Endometrial microvascular endothelial cells (primary cell): ENCODE measurements around the gene SHROOM3. TPM values are rescaled to one million over a fixed set of nuclear protein-coding genes. Genes with fewer than 3 reads are reported as not detected.
"Not testable (repeated sequence)": the region's sequence is repeated elsewhere in the genome, so short reads cannot be mapped to it uniquely, and the experiment has no call there.

Source experiments
- in situ Hi-C: cut with HindIII; loops from 2 replicates; pipeline ENCODE4 v1.10.0; 2017; ENCODE audit warnings: low sequenced_read_pairs, low pct_unique_long_range_greater_than_20kb; ENCODE audit errors: inconsistent ontology term
- total RNA-seq: library from RNA; depleted of rRNA; stranded (reverse); fragments of >200 nt; gene quantifications from one replicate; pipeline ENCODE4 v1.2.3, GENCODE V29; 2015; ENCODE audit errors: inconsistent ontology term

The SHROOM3 gene
- total RNA-seq, 1 donor from 2014 or later, result 3.7 TPM

DNA sequence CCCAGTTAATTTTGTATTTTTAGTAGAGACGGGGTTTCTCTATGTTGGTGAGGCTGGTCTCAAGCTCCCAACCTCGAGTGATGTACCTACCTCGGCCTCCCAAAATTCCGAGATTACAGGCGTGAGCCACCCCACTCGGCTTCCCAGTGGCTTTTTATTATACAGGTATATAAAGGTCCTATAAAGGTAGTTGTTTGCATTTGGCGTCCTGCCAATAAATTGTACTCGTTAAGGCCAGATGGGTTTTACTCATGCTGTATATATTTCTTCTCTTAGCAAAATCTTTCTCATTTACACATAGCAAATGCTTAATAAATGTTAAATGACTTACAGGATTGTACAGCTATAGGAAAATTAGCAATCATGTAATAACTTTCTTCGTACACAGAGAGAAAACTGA is 6.9 kb downstream of the SHROOM3 start:
- in situ Hi-C loops, result loop anchor here (25.0 kb wide), 1 partner anchor 720 kb away; the partner anchor contains the start of gene CCNG2

DNA sequence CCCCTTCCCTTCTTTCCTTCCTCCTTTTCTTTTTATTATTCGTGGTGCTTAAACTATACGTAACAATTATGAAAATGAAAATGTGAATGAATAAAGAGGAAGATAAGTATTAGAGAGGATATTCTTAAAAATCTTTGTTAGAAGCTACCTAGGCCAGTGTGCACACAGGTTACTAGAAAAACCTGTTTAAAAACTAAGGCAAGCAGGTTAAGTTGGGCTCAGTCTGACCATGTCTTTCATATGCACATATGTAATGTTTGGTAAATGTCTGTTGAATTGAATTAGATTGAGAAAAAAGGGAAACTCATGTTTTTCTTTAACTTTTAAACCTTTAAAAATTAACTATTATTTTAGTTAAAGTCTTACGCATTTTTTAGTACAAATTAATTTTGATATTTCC is 7.8 kb downstream of the SHROOM3 start:
- in situ Hi-C loops, result loop anchor here (25.0 kb wide), 1 partner anchor 719 kb away; the partner anchor contains the start of gene CCNG2

DNA sequence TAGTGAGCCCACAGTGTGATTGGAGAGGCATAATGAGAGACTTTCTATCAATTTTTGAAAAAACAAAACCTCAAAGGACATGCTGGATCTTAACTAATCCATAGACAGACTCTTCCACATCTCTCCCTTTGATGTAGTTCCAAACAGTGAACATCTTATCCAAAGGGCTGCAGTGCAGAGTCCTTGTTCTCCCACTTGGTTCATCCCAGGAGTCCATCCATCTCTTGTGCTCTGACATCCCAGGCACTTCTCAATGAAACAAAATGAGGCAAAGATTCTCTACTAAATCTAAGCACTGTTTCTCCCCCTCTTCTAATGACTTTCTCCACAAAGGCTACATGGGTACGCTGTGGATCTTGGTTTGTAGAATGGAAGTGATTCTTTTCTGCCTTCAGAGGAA is 8.3 kb downstream of the SHROOM3 start:
- in situ Hi-C loops, result loop anchor here (25.0 kb wide), 1 partner anchor 719 kb away; the partner anchor contains the start of gene CCNG2

DNA sequence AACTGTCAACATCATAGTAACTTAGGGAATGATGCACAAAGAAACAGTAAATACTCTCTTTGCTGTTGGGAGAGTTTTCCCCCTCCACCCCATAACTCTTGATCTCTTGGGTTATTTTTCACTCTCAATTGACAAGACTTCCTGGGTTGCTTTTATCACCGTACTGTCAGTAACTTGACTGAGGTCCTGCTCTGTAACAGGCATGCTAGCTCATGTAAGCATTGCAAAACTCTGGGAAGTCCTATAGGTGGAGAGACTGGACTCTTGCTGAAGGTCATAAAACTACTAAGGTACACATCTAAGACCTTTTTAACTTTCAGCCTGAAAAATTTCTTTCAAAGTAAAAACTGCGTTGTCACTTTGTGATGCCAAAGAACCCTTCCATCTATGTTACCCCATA is 10.9 kb downstream of the SHROOM3 start:
- in situ Hi-C loops, result loop anchor here (25.0 kb wide), 1 partner anchor 716 kb away; the partner anchor contains the start of gene CCNG2

DNA sequence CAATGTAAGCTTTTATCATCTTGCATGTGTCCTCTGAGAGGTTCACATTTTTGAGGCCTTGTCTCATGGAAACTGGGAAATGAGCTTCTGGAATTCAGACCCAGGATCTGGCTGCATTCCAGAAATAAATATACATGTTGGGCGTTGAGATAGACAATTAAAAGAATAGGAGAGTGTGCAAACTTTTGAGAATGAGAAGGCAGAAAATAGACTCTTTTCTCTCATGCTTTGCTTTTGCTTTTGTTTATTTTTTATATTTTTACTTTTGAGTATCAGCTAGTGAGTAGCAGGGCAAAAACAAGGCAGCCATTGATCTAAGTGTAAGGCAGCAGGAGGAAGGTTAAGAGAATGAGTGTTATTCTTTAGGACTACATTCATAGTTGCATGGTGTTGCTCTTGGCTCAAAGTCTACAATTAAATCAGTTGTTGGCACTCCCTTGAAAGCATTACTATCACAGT is 12.4 kb downstream of the SHROOM3 start:
- in situ Hi-C loops, result loop anchor here (25.0 kb wide), 1 partner anchor 715 kb away; the partner anchor contains the start of gene CCNG2

DNA sequence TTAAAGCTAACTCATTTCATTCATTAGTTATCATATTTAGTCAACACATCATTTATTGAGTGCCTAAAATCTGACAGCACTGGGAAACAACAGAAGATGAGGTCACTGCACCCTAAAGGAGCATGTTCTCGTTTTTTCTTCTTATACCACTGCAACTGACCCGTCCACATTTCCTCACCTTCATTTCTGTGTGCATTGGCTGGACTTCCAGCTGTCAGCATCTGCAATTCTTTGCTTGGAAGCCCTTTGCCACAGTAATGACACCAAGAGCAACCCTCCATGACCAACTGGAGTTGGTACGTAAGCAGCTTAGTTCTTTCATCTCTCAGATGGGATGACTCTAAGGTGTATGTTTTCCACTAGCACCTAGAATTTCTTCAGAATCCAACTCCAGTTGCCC is 13.2 kb downstream of the SHROOM3 start:
- in situ Hi-C loops, result loop anchor here (25.0 kb wide), 1 partner anchor 714 kb away; the partner anchor contains the start of gene CCNG2

DNA sequence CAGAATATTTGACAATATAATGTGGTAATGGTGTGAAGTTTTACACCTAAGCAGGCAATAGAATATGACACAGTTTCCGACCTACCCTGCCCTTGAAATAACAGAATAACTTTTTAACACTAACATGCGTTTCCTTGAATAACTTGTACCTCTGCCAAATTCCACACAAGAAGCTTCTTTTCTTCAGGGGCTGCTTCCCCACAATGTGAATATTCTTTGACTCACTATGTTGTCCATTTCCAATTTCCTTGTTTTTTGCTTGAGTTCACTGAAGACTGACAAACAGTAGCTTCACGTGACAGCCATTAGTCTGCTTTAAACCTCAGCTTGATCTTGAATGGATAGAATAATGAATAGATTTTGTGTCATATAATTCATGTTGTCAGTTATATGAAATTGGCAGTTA is 14.3 kb downstream of the SHROOM3 start:
- in situ Hi-C loops, result loop anchor here (25.0 kb wide), 1 partner anchor 713 kb away; the partner anchor contains the start of gene CCNG2

DNA sequence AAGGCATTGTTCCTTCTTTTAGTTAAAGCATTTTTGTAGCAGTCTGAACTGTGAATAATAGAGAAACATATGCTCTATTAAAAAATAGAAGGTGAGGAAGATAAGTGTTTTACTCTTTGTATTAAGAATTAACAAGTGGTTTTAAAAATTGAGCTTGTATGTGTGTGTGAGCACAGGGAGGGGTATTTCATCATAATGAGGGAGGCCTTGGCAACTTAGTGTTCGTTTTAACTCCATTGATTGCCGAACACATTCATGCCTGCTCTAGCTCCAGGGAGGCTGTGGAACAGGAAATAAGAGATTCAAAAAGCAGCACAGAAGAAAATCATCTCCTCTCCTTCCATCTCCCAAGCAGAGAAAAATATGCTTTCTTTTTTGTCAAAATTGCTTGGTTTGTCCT is 14.8 kb downstream of the SHROOM3 start:
- in situ Hi-C loops, result loop anchor here (25.0 kb wide), 1 partner anchor 712 kb away; the partner anchor contains the start of gene CCNG2

DNA sequence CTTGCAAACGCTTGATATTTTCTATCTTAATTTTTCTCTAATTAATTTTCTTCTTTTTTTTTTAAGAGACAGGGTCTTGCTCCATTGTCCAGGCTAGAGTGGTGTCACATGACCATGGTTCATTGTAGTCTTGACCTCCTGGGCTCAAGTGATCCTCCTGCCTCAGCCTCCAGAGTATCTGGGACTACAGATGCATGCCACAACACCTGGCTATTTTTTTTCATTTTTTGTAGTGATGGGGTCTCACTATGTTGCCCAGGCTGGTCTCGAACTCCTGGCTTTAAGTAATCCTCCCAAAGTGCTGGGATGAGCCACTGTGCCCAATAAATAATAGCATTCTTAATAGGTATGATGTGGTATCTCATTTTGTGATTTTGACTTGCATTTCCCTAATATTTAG is 18.2 kb downstream of the SHROOM3 start:
- in situ Hi-C loops, result no loop called here

DNA sequence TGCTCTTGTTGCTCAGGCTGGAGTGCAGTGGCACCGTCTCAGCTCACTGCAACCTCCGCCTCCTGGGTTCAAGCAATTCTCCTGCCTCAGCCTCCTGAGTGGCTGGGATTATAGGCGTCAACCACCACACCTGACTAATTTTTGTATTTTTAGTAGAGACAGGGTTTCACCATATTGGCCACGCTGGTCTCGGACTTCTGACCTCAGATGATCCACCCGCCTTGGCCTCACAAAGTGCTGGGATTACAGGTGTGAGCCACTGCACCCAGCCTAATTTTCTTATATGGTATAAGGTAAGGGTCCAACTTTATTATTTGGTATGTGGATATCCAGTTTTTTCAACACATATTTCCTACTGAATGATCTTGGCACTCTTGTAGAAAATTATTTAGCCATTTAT is 19.0 kb downstream of the SHROOM3 start:
- in situ Hi-C loops, result not testable (repeated sequence)

DNA sequence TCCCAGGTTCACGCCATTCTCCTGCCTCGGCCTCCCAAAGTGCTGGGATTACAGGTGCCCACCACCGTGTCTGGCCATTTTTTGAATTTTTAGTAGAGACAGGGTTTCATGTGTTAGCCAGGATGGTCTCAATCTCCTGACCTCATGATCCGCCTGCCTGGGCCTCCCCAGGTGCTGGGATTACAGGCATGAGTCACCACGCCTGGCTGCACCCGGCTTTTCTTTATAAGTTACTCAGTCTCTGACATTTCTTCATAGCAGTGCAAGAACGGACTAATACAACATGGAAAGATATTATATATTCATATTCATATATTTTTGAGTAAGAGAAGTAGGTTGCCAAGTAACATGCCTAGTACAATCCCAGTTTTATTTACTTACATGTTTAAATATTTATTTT is 22.9 kb downstream of the SHROOM3 start:
- in situ Hi-C loops, result no loop called here

DNA sequence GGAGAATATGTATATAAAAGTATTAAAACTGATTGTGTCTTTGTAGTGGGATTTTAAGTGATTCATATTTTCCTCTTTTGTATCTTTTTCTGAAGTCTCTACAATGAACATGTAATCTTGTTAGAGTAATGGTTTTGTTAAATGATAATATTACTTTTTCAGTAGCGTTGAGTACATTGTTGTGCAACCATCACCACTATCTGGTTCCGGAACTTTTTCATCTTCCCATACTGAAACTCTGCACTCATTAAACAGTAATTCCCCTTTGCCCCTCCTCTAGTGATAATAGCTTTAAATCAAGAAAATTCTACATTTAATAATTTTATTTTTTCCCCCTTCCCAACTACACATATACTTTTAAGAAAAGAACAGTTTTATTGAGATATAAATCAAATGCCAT is 23.3 kb downstream of the SHROOM3 start:
- in situ Hi-C loops, result no loop called here

DNA sequence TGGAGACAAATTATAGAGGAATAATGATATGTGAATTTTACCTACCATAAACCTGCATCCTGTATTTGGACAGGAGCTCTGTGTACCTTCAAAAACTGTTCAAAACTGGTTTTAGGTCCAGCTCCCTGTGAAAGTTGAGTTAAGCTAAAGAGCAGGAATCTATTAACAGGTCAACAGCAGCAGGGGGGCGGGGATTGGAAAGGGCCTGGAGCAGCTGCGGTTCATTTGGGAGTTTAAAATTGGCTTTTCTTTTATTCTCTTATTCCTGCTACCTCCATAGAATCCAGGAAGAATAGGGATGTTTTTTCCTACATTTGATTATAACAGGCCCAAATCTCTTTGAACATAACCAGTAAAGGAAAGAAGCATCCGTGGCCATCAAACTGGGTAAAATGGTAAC is 23.8 kb downstream of the SHROOM3 start:
- in situ Hi-C loops, result no loop called here

DNA sequence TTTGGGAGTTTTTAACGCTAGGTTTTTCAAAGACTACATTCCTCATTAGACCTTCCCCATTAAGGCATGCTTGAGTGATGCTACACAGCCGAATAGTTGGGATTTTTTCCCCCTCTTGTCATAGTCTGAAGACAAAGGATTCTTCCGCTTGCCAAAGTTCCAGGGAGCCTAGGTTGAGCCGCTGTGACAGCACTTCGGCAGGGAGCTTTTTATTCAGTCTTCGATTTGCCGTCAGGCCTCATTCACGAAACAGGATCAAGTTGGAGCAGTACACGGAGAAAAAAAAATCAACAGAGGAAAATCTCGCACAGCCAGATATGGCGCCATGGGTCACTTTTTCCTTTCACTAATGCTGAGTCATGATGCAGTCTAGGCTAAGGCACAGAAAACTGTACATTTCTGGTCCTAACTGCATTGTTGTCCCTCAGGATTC is 24.3 kb downstream of the SHROOM3 start:
- in situ Hi-C loops, result no loop called here

DNA sequence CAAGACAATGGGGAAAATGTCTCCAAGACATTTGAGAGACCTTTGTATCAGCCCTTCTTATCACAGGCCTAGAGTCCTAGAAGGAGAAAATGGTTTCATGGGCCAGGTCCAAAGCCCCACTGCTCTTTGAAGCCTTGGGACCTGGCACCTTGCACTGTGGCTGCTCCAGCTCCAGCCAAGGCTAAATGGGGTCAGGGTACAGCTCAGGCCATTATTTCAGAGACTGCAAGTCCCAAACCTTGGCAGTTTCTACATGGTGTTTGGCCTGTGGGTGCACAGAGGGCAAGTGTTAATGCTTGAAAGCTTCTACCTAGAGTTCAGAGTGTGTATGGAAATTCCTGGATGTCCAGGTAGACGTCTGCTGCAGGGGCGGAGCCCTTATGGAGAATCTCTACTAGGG is 28.5 kb downstream of the SHROOM3 start:
- in situ Hi-C loops, result no loop called here

DNA sequence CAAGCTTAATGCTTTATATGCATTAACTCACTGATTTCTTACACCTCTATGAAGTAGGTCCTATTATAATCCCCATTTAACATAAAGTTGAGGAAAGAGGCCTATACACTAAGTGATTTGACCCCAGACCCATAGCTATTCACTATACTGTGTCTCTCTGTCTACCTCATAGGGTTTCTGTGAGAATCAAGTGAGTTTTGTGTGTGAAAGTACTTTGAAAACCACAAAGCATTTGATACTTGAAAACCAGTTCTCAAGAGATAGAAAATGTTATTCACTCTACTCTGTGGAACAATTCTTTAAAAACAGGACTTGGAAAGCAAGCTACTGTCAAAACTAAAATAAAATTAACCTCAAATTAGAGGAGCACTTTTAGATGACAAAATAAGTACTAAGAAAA is 35.0 kb downstream of the SHROOM3 start:
- in situ Hi-C loops, result no loop called here

DNA sequence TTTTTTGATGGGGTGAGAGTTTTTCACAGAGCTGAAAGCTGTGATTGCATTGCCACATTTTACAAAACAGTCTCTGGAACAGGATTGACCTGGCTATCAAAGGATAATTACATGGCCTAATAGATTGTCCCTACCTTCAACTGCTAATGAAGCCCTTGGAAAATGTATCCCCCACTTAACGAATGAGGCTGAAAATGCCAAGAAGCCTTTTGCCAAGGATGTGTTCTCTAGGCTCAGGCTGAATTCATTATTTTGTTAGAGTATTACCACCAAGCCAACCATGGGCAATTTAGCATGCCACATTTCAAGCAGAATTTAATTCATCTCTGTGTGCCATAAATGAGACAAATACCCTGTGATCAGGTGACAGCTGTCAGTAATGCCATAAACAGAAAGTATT is 35.5 kb downstream of the SHROOM3 start:
- in situ Hi-C loops, result no loop called here

DNA sequence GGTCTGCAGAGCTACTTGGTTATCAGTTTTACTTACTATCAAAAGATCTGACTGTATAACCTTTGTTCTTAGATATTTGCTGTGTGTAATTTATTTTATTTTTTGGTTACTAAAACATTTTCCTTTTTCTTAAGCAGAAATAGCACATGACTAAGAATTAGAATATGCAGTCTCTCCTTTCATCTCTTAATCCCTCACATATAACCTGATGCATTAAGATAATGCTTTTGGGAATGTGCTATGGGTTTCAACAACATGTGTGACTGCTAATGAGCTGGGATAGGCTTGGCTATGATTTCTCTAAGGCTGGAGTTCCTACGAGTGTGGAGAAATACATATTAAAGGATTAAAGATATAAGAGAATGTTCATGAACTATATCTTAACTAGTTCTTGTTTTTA is 41.5 kb downstream of the SHROOM3 start:
- in situ Hi-C loops, result no loop called here

DNA sequence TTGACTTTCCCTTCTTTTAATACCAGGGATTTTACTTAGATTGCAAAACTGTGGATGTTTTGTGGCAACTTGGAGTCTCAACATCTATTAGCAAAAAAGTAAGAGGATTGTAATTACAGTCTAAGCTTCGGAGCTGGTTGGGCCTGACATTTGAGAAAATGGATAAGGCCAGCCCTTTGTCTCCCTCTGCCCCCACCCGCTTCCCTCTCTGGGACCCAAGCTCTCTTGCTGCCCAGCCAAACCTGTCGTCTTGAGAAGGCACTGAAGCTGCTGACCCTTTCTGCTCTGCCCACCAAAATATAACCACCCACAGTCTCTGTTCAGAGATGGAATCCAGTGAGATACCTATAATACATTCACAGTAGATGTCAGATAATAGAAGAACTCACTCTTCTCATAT is 49.6 kb downstream of the SHROOM3 start:
- in situ Hi-C loops, result no loop called here

DNA sequence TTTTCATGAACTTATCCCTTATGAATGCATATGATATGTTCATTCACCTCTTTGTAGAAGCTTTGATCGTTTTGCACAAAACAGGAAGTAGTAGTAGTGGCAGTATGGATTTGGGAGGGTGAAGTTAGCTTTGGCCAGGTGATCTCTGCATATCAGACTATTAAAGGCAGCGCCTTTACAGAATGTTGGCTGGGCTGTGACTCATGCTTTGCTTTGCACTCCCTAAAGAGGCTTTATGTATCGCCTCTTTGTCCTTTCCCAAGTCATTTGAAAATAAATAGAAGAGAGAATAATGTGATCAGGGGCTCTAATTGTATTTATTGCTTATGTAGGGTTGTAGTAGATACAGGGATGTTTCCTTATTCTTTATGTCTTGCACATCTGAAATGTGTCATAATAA is 50.4 kb downstream of the SHROOM3 start:
- in situ Hi-C loops, result no loop called here
